Ishikawa (cell line): ENCODE measurements around the gene MEST.

Experiments used
- CEBPB ChIP-seq: IDR thresholded peaks from 2 replicates; pipeline ENCODE4 v1.6.1; 2012
- CREB1 ChIP-seq: IDR thresholded peaks from 2 replicates; pipeline ENCODE4 v1.6.1; 2012; ENCODE audit warnings: low read depth
- EGR1 ChIP-seq: IDR thresholded peaks from 2 replicates; pipeline ENCODE4 v1.6.1; 2012
- EP300 ChIP-seq: IDR thresholded peaks from 2 replicates; pipeline ENCODE4 v1.6.1; 2012; ENCODE audit warnings: borderline replicate concordance
- FOXM1 ChIP-seq: IDR thresholded peaks from 2 replicates; pipeline ENCODE4 v1.6.1; 2012; ENCODE audit warnings: low read depth, borderline replicate concordance
- NFIC ChIP-seq: IDR thresholded peaks from 2 replicates; pipeline ENCODE4 v1.6.1; 2012
- RAD21 ChIP-seq: IDR thresholded peaks from 2 replicates; pipeline ENCODE4 v1.6.1; 2012; ENCODE audit warnings: low read depth
- TAF1 ChIP-seq: IDR thresholded peaks from 2 replicates; pipeline ENCODE4 v1.6.1; 2012; ENCODE audit warnings: low read depth, mild to moderate bottlenecking
- TCF12 ChIP-seq: IDR thresholded peaks from 2 replicates; pipeline ENCODE4 v1.6.1; 2012; ENCODE audit warnings: low read depth
- TEAD4 ChIP-seq: IDR thresholded peaks from 2 replicates; pipeline ENCODE4 v1.6.1; 2012
- YY1 ChIP-seq: IDR thresholded peaks from 2 replicates; pipeline ENCODE4 v1.6.1; 2012; ENCODE audit warnings: low read depth
- ZBTB7A ChIP-seq: IDR thresholded peaks from 2 replicates; pipeline ENCODE4 v1.6.1; 2012; ENCODE audit warnings: low read depth
- TF ChIP-seq, protein P1 (sequence below): IDR thresholded peaks from 2 replicates; pipeline ENCODE4 v1.6.1; 2012; ENCODE audit warnings: low read depth, mild to moderate bottlenecking
- TF ChIP-seq, protein P2 (sequence below): IDR thresholded peaks from 2 replicates; pipeline ENCODE4 v1.6.1; 2012
- TF ChIP-seq, protein P3 (sequence below): IDR thresholded peaks from 2 replicates; pipeline ENCODE4 v1.6.1; 2012

Gene MEST

DNA sequence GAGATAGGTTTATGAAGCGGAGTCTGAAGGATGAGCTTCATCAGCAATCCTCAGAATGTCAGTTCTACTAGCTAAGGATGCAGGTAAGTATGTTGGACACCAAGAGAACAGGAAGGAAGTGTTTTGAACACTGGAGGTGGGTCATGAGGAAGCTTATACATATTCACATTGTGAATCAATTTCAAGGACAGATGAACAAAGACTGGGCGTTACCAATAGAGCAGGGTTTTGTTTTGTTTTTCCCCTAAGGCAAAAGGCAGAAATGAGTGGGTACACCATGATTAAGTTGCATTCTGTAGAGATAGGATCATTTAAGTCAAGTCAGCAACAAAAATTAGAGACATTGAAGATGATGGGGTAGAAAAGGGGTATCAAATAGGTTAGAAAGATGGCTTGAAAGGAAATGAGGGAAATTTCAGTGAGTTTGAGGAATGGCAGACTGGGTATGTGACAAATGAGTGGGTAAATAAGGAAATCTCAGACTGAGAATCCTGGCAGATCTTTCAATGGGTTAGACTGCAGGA lies 51.7 kb downstream of the MEST start:
- TF ChIP-seq TCF12 = no peak
- TF ChIP-seq TEAD4 = no peak
- no peak for TF ChIP-seq EGR1
- TF ChIP-seq TAF1 = no peak
- TF ChIP-seq, protein P1, sequence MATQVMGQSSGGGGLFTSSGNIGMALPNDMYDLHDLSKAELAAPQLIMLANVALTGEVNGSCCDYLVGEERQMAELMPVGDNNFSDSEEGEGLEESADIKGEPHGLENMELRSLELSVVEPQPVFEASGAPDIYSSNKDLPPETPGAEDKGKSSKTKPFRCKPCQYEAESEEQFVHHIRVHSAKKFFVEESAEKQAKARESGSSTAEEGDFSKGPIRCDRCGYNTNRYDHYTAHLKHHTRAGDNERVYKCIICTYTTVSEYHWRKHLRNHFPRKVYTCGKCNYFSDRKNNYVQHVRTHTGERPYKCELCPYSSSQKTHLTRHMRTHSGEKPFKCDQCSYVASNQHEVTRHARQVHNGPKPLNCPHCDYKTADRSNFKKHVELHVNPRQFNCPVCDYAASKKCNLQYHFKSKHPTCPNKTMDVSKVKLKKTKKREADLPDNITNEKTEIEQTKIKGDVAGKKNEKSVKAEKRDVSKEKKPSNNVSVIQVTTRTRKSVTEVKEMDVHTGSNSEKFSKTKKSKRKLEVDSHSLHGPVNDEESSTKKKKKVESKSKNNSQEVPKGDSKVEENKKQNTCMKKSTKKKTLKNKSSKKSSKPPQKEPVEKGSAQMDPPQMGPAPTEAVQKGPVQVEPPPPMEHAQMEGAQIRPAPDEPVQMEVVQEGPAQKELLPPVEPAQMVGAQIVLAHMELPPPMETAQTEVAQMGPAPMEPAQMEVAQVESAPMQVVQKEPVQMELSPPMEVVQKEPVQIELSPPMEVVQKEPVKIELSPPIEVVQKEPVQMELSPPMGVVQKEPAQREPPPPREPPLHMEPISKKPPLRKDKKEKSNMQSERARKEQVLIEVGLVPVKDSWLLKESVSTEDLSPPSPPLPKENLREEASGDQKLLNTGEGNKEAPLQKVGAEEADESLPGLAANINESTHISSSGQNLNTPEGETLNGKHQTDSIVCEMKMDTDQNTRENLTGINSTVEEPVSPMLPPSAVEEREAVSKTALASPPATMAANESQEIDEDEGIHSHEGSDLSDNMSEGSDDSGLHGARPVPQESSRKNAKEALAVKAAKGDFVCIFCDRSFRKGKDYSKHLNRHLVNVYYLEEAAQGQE = no peak
- no peak for TF ChIP-seq ZBTB7A
- TF ChIP-seq, protein P2, sequence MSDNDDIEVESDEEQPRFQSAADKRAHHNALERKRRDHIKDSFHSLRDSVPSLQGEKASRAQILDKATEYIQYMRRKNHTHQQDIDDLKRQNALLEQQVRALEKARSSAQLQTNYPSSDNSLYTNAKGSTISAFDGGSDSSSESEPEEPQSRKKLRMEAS = no peak
- no peak for TF ChIP-seq FOXM1
- no peak for TF ChIP-seq CREB1
- no peak for TF ChIP-seq EP300
- TF ChIP-seq RAD21 = no peak
- TF ChIP-seq, protein P3, sequence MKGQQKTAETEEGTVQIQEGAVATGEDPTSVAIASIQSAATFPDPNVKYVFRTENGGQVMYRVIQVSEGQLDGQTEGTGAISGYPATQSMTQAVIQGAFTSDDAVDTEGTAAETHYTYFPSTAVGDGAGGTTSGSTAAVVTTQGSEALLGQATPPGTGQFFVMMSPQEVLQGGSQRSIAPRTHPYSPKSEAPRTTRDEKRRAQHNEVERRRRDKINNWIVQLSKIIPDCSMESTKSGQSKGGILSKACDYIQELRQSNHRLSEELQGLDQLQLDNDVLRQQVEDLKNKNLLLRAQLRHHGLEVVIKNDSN = no peak
- TF ChIP-seq YY1 = no peak
- no peak for TF ChIP-seq CEBPB
- TF ChIP-seq NFIC = no peak

DNA sequence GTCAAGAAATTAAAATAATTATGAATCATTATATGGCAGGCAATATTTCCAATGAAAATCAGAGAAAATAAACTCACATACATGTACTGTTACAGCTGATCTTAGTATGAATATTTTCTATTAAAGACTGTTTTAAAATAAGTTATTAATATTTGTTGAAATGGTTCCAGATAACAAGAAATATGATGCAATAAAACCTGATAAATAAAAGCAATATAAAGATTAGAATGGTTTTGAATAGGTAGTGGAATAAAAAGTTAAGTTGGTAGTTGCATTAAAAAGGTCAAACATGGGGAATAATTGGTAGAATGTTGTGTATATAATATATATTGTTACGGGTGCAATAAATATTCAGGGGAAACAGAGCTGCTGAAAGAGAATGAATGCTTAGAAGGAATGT lies 52.5 kb downstream of the MEST start:
- TF ChIP-seq RAD21 = no peak
- TF ChIP-seq EGR1 = no peak
- TF ChIP-seq EP300 = no peak
- no peak for TF ChIP-seq NFIC
- no peak for TF ChIP-seq CEBPB
- TF ChIP-seq YY1 = no peak

DNA sequence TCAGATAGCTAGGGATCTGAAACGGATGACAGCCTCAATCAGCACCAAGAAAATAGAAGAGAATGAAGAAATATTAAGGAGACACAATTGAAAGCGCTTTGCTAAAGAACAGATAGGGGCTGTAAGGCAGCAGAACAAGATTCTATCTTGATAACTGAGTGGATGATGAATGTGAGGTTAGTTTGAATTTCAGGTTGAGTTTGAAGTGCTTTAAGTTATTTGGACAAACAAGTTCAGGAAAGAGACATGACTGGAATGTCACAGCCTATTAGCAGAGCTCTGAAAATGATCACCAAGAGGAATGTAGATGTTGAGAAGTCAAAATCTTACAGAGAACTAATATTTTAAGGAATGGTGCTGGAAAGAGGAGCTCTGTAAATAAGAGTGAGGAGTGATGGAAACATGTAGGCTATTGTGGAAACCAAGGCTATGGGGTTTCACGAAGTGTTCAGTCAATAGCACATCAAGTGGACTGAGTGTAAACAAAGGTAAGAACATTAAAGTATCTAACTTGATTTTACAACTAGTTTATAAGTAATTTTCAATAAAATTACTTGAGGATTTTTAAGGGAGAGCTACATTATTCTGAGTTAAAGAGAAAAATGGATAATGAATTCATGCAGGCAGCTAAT lies 61.6 kb downstream of the MEST start:
- TF ChIP-seq FOXM1 (no peak), ZBTB7A (no peak)

DNA sequence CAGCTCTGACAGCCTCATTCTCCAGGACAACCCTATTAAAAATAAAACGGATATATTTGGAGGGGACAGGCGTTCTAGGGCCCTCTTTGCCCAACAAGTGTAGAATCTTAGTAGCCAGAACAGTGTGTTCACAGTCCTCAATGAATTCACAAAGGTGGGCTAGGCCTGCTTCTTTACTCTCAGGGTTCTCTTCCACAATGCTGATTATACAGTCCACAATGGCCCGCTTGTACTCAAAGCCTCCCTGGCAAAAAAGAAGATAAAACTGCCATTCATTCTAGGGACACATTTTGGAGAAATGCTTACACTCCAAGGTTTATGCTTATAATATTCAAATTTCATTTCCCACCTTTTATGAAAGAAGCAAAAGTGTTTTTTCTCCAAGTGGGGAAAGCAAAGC lies 62.6 kb downstream of the MEST start:
- no peak for TF ChIP-seq CREB1
- no peak for TF ChIP-seq TEAD4
- no peak for TF ChIP-seq NFIC
- no peak for TF ChIP-seq EGR1
- TF ChIP-seq ZBTB7A = no peak
- no peak for TF ChIP-seq EP300
- no peak for TF ChIP-seq FOXM1
